ENCODE measurements around the gene GPRC5B.
A peak's percentile ranks its signal among the peaks of the same experiment; 100 is the strongest.

GPRC5B gene

GRCh38 chr16:19883966-19884485, 622 bp downstream of the GPRC5B start:
- Mint-ChIP-seq H3K9me3 (no peaks in the 10 kb centered on the region), H3K4me3 (peak overlapping the region; percentile 90), H3K4me1 (peaks cover 30% of the 10 kb centered on the region), H3K27me3 (ENCODE audit: low read depth, poor library complexity) (peaks cover 2% of the 10 kb centered on the region), H3K27ac (no peak overlapping the region), H3K36me3 (ENCODE audit: low read depth) (peaks cover 11% of the 10 kb centered on the region)
- TF ChIP-seq CTCF (IDR thresholded peaks at IDR 0.05), result no peak
- DNase-seq, result peak; percentile 46

- Mint-ChIP-seq H3K9me3 (no peaks in the 10 kb centered on the region), H3K36me3 (ENCODE audit: low read depth) (peaks cover 11% of the 10 kb centered on the region), H3K4me3 (peak overlapping the region; percentile 90), H3K27me3 (ENCODE audit: low read depth, poor library complexity) (peaks cover 2% of the 10 kb centered on the region), H3K4me1 (peaks cover 31% of the 10 kb centered on the region), H3K27ac (no peak overlapping the region)
- no peak for TF ChIP-seq CTCF (IDR thresholded peaks at IDR 0.05)
- DNase-seq, result peak; percentile 65
Measured at GRCh38 chr16:19883296-19883965, 1.2 kb downstream of the GPRC5B start.

DNA sequence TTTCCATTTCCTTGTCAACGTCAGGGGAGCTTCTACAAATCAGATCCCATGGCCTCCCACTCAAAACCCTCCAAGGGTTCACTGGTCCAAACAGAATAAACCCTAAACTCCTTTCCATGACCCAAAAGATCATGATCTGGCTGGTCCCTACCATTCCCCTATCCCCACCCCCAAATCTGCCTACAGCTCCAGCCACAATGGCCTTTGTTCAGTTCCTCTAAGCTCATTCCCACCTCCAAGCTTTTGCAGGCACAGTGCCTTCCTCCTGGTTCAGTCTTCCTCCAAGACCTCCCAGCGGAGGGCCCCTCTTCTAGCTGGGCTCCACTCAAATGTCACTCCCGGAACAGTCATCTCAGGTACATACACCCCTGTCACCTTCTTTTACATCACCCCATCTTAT, 2.0 kb downstream of the GPRC5B start:
- Mint-ChIP-seq H3K4me1 (peaks cover 33% of the 10 kb centered on the region), H3K27me3 (ENCODE audit: low read depth, poor library complexity) (peaks cover 2% of the 10 kb centered on the region), H3K9me3 (no peaks in the 10 kb centered on the region), H3K36me3 (ENCODE audit: low read depth) (peaks cover 11% of the 10 kb centered on the region), H3K27ac (no peak overlapping the region), H3K4me3 (peak overlapping the region; percentile 90)
- TF ChIP-seq CTCF (IDR thresholded peaks at IDR 0.05), result no peak
- no peak for DNase-seq

DNA sequence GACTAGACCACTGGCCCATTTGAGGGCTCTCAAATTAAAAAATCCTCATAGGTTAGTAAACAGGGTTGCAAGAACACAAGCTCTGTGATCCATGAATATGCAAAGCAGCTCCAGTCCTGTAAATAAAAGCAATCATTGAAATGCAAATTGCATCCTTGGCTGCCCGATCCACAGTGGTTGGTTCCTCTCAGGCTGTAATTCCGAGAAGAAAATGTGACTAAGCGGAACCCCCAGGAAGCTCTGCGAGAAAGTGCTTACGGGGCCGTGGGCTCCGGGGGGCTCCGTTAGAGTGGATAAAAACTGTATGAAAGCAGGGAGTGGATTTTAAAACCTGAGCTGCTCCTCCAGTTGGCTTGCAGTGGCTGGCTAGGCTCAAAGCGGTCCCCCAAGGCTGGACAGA, 2.5 kb downstream of the GPRC5B start:
- peak overlapping the region; percentile 90 for H3K4me3 Mint-ChIP-seq
- DNase-seq, result no peak
- H3K9me3 Mint-ChIP-seq, result no peaks in the 10 kb centered on the region
- H3K27ac Mint-ChIP-seq, result no peak overlapping the region
- peaks cover 14% of the 10 kb centered on the region for H3K36me3 Mint-ChIP-seq (ENCODE audit: low read depth)
- H3K27me3 Mint-ChIP-seq (ENCODE audit: low read depth, poor library complexity), result peaks cover 2% of the 10 kb centered on the region
- H3K4me1 Mint-ChIP-seq, result peaks cover 37% of the 10 kb centered on the region
- no peak for TF ChIP-seq CTCF (IDR thresholded peaks at IDR 0.05)

DNA sequence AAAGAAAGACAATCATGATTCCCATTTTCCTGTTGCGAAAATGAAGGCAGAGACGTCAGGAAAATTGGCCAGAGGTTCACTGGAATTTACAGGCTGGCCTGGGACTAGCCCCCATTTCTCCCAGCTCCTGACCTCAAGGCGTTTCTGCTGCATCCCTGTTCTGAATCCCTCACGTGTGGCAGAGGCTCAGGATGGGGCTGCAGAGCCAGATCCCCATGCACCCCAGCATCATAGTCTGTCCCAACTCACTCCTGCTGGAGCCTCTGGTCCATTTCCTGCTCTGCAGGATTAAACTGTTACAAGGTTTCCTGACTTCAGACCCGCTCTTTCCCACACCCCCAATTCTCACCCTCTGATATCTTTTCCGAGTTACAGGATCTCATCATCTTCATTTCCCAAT, 2.9 kb downstream of the GPRC5B start:
- DNase-seq, result no peak
- Mint-ChIP-seq H3K4me3 (peak overlapping the region; percentile 90), H3K27me3 (ENCODE audit: low read depth, poor library complexity) (peaks cover 2% of the 10 kb centered on the region), H3K9me3 (no peaks in the 10 kb centered on the region), H3K4me1 (peaks cover 40% of the 10 kb centered on the region), H3K36me3 (ENCODE audit: low read depth) (peaks cover 15% of the 10 kb centered on the region), H3K27ac (no peak overlapping the region)
- TF ChIP-seq CTCF (IDR thresholded peaks at IDR 0.05), result no peak

- DNase-seq, result no peak
- Mint-ChIP-seq H3K9me3 (no peaks in the 10 kb centered on the region), H3K27me3 (ENCODE audit: low read depth, poor library complexity) (peaks cover 1% of the 10 kb centered on the region), H3K36me3 (ENCODE audit: low read depth) (peaks cover 23% of the 10 kb centered on the region), H3K4me3 (peak overlapping the region; percentile 72), H3K4me1 (peaks cover 47% of the 10 kb centered on the region), H3K27ac (no peak overlapping the region)
- TF ChIP-seq CTCF (IDR thresholded peaks at IDR 0.05), result no peak
Measured at GRCh38 chr16:19881028-19881427, 3.6 kb downstream of the GPRC5B start.
